Activated CD4-positive, alpha-beta T cell treated with anti-CD3 and anti-CD28 coated beads for 1 hour (primary cell): Measurements from ENCODE around the gene SIX2.
A peak's percentile ranks its signal among the peaks of the same experiment; 100 is the strongest.

ENCODE experiments used
- DNase-seq: peaks from one replicate; pipeline ENCODE4 v3.0.0-alpha.2; 2020

Gene SIX2

GRCh38 chr2:44964752-44965236 lies 44.5 kb downstream of the SIX2 start:
- DNase-seq = no peak

- DNase-seq = no peak
These were observed 47.0 kb downstream of the SIX2 start for GRCh38 chr2:44962176-44962695.

- no peak for DNase-seq
These were observed 48.4 kb downstream of the SIX2 start for GRCh38 chr2:44960871-44961270.

GRCh38 chr2:44959855-44960254 lies 49.4 kb downstream of the SIX2 start:
- DNase-seq = no peak

- DNase-seq = no peak
These were observed 51.5 kb downstream of the SIX2 start for GRCh38 chr2:44957656-44958327.

GRCh38 chr2:44956843-44957242 lies 52.4 kb downstream of the SIX2 start:
- DNase-seq = no peak

- peak; percentile 60 for DNase-seq
These were observed 53.5 kb downstream of the SIX2 start for GRCh38 chr2:44955593-44956392.
